Endothelial cell of umbilical vein (primary cell): ENCODE data around the gene TFF2. TPM values are rescaled to one million over a fixed set of nuclear protein-coding genes. Genes with fewer than 3 reads are reported as not detected.

ENCODE experiments used
- BruUV-seq: library from RNA; stranded (reverse); fragments of 400-500 nt; replicated peaks from 2 replicates; lab custom pipeline; 2021; lab: Mats Ljungman, UMichigan
- CTCF ChIA-PET: fragments of 300-600, 350-600 bp; sonication (Branson Sonifier 250); formaldehyde crosslinking; loops from one replicate; lab custom pipeline; 2021; ENCODE audit warnings: antibody characterized with exemption, inconsistent platforms; lab: Charles Lee
- POLR2A ChIA-PET: fragments of 300-600, 350-600 bp; sonication (Branson Sonifier 250); formaldehyde crosslinking; loops from one replicate; lab custom pipeline; 2021; ENCODE audit warnings: antibody characterized with exemption, inconsistent platforms; lab: Charles Lee
- DNase-seq: peaks from one replicate; pipeline ENCODE4 v3.0.0-alpha.2; 2011; ENCODE audit warnings: low read depth, low spot score
- FAIRE-seq: peaks from 2 replicates; lab custom pipeline; 2011; peaks lifted over from hg19 to GRCh38; lab: Jason Lieb, UNC
- H2AFZ ChIP-seq: 2 replicates; pipeline ENCODE4 v1.6.0; 2012; ENCODE audit warnings: low read depth, low read length, control low read depth, inconsistent platforms
- H3K27ac ChIP-seq: 2 replicates; pipeline ENCODE4 v1.5.1; 2011; ENCODE audit warnings: low read depth, mild to moderate bottlenecking, control low read depth, low read length, moderate library complexity; ENCODE audit not compliant: insufficient read depth
- H3K27me3 ChIP-seq, 2 experiments: 2 replicates each; pipeline versions ENCODE4 v1.6.0 to v1.6.1; 2011; ENCODE audit warnings: low read length in 2 of 2, mixed read lengths in 1 of 2; ENCODE audit not compliant: control insufficient read depth in 2 of 2, insufficient read depth in 2 of 2
- H3K36me3 ChIP-seq, 2 experiments: 2 replicates in 1 of 2; 3 replicates in 1 of 2; pipeline ENCODE4 v1.5.1; 2011; ENCODE audit warnings: low read length in 2 of 2, mild to moderate bottlenecking in 1 of 2, moderate library complexity in 1 of 2; ENCODE audit not compliant: control insufficient read depth in 2 of 2, insufficient read depth in 2 of 2; ENCODE audit errors: extremely low read depth in 1 of 2
- H3K4me1 ChIP-seq: 3 replicates; pipeline ENCODE4 v1.5.1; 2011; ENCODE audit warnings: mild to moderate bottlenecking, low read length; ENCODE audit not compliant: control insufficient read depth, insufficient read depth; ENCODE audit errors: extremely low read depth
- H3K4me2 ChIP-seq: 2 replicates; pipeline ENCODE4 v1.6.1; 2011; ENCODE audit warnings: low read length, control low read depth, mixed read lengths; ENCODE audit not compliant: insufficient read depth
- H3K4me3 ChIP-seq, 3 experiments: fragments of 200-600 bp in 1 of 3; sonication (generic), shearing (Covaris generic) in 1 of 3; replicated peaks in 1 of 3; 2 replicates each; pipeline ENCODE4 v1.5.1; 2011 to 2016; ENCODE audit warnings: control low read depth in 3 of 3, low read length in 3 of 3, mild to moderate bottlenecking in 2 of 3, inconsistent platforms in 1 of 3, low read depth in 1 of 3, moderate library complexity in 1 of 3; ENCODE audit not compliant: insufficient read depth in 1 of 3
- H3K79me2 ChIP-seq: 2 replicates; pipeline ENCODE4 v1.6.0; 2012; ENCODE audit warnings: low read length, inconsistent platforms; ENCODE audit not compliant: control insufficient read depth, insufficient read depth
- H3K9ac ChIP-seq: replicated peaks from 2 replicates; pipeline ENCODE3; 2011; ENCODE audit warnings: low read length, control low read depth; ENCODE audit not compliant: insufficient read depth; ENCODE audit errors: extremely low read depth
- H3K9me1 ChIP-seq: replicated peaks from 3 replicates; pipeline ENCODE4 v1.6.0; 2011; ENCODE audit warnings: mild to moderate bottlenecking, low read length; ENCODE audit not compliant: control insufficient read depth, insufficient read depth; ENCODE audit errors: extremely low read depth
- H3K9me3 ChIP-seq: replicated peaks from 2 replicates; pipeline ENCODE4 v1.5.1; 2012; ENCODE audit warnings: low read length, inconsistent platforms; ENCODE audit not compliant: control insufficient read depth, insufficient read depth
- H4K20me1 ChIP-seq: replicated peaks from 2 replicates; pipeline ENCODE3; 2011; ENCODE audit warnings: mild to moderate bottlenecking, low read length; ENCODE audit not compliant: control insufficient read depth, insufficient read depth; ENCODE audit errors: extremely low read depth
- CTCF ChIP-seq, 2 donors: IDR thresholded peaks; 1 replicate in 1 of 2; 2 replicates in 1 of 2; pipeline ENCODE4 v1.5.1; 2011; ENCODE audit warnings: low read length in 2 of 2, mild to moderate bottlenecking in 2 of 2, moderate library complexity in 2 of 2, control low read depth in 1 of 2, inconsistent platforms in 1 of 2, low read depth in 1 of 2; ENCODE audit not compliant: insufficient read depth in 1 of 2; ENCODE audit errors: extremely low read depth in 1 of 2
- FOS ChIP-seq: IDR thresholded peaks from 2 replicates; pipeline ENCODE4 v1.6.1; 2011; ENCODE audit warnings: mild to moderate bottlenecking, low read length, moderate library complexity, borderline replicate concordance; ENCODE audit not compliant: insufficient read depth
- GATA2 ChIP-seq: IDR thresholded peaks from 2 replicates; pipeline ENCODE4 v1.7.0; 2011; ENCODE audit warnings: low read depth, mild to moderate bottlenecking, moderate library complexity, mixed read lengths, low read length; ENCODE audit not compliant: insufficient read length, insufficient read depth
- JUN ChIP-seq: IDR thresholded peaks from 2 replicates; pipeline ENCODE4 v1.6.1; 2011; ENCODE audit warnings: borderline replicate concordance, low read depth; ENCODE audit not compliant: insufficient read length, insufficient read depth
- MYC ChIP-seq: IDR thresholded peaks from one replicate; pipeline ENCODE4 v1.6.1; 2011; ENCODE audit warnings: mild to moderate bottlenecking, low read depth, low read length
- POLR2A ChIP-seq: IDR thresholded peaks from 2 replicates; pipeline ENCODE4 v1.6.1; 2012; ENCODE audit warnings: low read depth, mild to moderate bottlenecking, control low read depth, low read length
- POLR2AphosphoS5 ChIP-seq: IDR thresholded peaks from 2 replicates; pipeline ENCODE4 v1.6.1; 2012; ENCODE audit warnings: low read depth, mild to moderate bottlenecking, control low read depth, low read length, moderate library complexity; ENCODE audit not compliant: insufficient read depth
- dilution Hi-C: fragments of 300-500 bp; cut with MboI; formaldehyde crosslinking; loops from one replicate; pipeline ENCODE4 v1.15.0; 2019; ENCODE audit warnings: low sequenced_read_pairs; ENCODE audit not compliant: extremely low pct_ligation_motif_present
- intact Hi-C: fragments of 100-400 bp; cut with micrococcal nuclease; formaldehyde crosslinking; loops from one replicate; pipeline ENCODE4 v1.10.0; 2022
- polyA plus RNA-seq, 4 experiments: library from polyadenylated mRNA; depleted of rRNA in 3 of 4; stranded (reverse) in 3 of 4; unstranded in 1 of 4; fragments of >200 nt; gene quantifications; 2 replicates each; pipeline versions ENCODE4 v1.2.1 to v1.2.3, GENCODE V29; 2011 to 2012; ENCODE audit warnings: missing spikeins in 1 of 4
- total RNA-seq: library from RNA; stranded (reverse); gene quantifications from 2 replicates; pipeline ENCODE4 v1.2.3, GENCODE V29; 2021

The TFF2 gene
- total and polyA plus RNA-seq, 2 donors (not counting 3 experiments of a cell fraction or from before 2014, with no cell fraction given): not detected

DNA sequence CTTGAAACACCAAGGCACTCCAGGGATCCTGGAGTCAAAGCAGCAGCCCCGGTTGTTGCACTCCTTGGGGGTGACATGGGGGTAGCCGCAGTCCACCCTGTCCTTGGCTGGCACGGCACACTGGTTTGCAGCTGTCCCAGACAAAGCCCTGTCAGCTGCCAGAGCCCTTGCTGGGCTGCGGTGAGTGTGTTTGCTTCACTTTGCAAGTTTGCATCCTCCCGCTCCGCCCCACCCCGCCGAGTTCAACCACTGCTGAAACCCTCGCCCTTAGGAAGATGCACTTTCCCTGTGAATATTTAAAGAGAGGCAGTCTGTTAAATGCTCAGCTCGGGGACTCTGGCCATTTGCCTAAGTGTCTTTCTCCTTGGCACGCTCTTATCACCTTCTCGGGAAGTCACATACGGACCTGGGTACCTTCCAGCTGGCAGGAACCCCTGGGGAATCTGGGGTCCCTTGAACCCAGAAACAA, 37.3 kb downstream of the TFF2 start:
- dilution Hi-C loops (no loop called here), intact Hi-C loops (no loop called here)
- DNase-seq (no peak), FAIRE-seq (no peak)
- peaks cover 2 to 6% of the 10 kb centered on the region in 2 experiments for H3K27me3 ChIP-seq
- H3K27ac ChIP-seq: no peak overlapping the region
- H3K9ac ChIP-seq: no peak overlapping the region
- POLR2A ChIA-PET: no interaction called here
- no peaks in the 10 kb centered on the region for H3K79me2 ChIP-seq
- H2AFZ ChIP-seq: no peak overlapping the region
- no peak overlapping the region for H3K4me2 ChIP-seq
- CTCF ChIA-PET: interaction anchor here (1.3 kb wide), 1 partner anchor 89 kb away, joined by 3 read pairs; no protein-coding TSS in a partner anchor
- H3K4me1 ChIP-seq: no peaks in the 10 kb centered on the region
- H3K9me3 ChIP-seq: no peaks in the 10 kb centered on the region
- H3K9me1 ChIP-seq: no peaks in the 10 kb centered on the region
- no peaks in the 10 kb centered on the region for H4K20me1 ChIP-seq
- TF ChIP-seq JUN: no peak
- TF ChIP-seq GATA2: no peak
- no TSS peak for BruUV-seq
- no peaks in the 10 kb centered on the region for H3K36me3 ChIP-seq
- H3K4me3 ChIP-seq: no peak overlapping the region

DNA sequence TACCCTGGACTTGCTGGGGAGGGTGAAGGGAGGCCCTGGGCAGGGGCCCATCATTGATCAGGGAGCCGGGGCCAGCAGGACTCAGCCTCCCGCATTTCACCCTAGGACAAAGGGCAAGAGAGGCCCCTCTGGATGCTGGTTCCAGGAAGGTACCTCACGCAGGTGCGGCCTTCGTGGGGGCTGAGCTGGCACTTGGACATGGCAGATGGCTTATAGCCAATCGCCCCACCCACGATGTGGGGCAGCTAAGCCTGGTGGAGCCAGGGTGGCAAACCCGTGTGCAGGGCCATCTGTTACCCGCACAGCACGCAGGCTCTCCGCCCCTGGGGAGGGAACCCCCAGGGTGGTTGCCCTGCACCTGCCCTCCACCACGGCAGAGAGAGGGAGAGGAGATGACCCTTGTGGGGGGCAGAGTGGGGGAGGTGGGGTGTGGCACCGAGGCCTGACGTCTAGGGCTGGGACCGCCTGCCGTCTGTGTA, 38.1 kb downstream of the TFF2 start:
- intact Hi-C loops (no loop called here), dilution Hi-C loops (no loop called here)
- no peaks in the 10 kb centered on the region for H3K36me3 ChIP-seq
- no peak overlapping the region for H3K9ac ChIP-seq
- ChIA-PET CTCF (interaction anchor here (3.3 kb wide), 1 partner anchor 53 kb away, joined by 33 read pairs; no protein-coding TSS in a partner anchor), POLR2A (no interaction called here)
- no peaks in the 10 kb centered on the region for H3K79me2 ChIP-seq
- H4K20me1 ChIP-seq: no peaks in the 10 kb centered on the region
- DNase-seq (no peak), FAIRE-seq (no peak)
- no peak overlapping the region for H3K4me3 ChIP-seq
- H3K4me1 ChIP-seq: no peaks in the 10 kb centered on the region
- H3K9me1 ChIP-seq: no peaks in the 10 kb centered on the region
- H2AFZ ChIP-seq: no peak overlapping the region
- H3K9me3 ChIP-seq: no peaks in the 10 kb centered on the region
- no TSS peak for BruUV-seq
- no peak overlapping the region for H3K27ac ChIP-seq
- TF ChIP-seq MYC (no peak), POLR2AphosphoS5 (no peak), JUN (no peak), POLR2A (no peak), CTCF (IDR thresholded peaks at IDR 0.05; ENCODE audit: extremely low read depth in 1 of 2, insufficient read depth in 1 of 2, low read depth in 1 of 2, low read length in 2 of 2) (no peak), FOS (no peak), GATA2 (no peak)
- peaks cover 2 to 6% of the 10 kb centered on the region in 2 experiments for H3K27me3 ChIP-seq
- no peak overlapping the region for H3K4me2 ChIP-seq
